Tibial nerve (tissue), 4 donors: ENCODE results near the gene RAB40C. TPM values are rescaled to one million over a fixed set of nuclear protein-coding genes. Genes with fewer than 3 reads are reported as not detected.

Source experiments
- DNase-seq, 2 donors: peaks; one replicate each; pipeline ENCODE4 v3.0.0-alpha.2; 2019; ENCODE audit warnings: low spot score in 2 of 2
- H3K27ac ChIP-seq, 4 donors: fragments of 200-600 bp; sonication (generic) in 3 of 4; one replicate each; pipeline ENCODE4 v1.5.1; 2017 to 2019; ENCODE audit warnings: mild to moderate bottlenecking in 1 of 4
- H3K27me3 ChIP-seq, 2 donors: fragments of 200-600 bp; sonication (generic) in 1 of 2; one replicate each; pipeline versions ENCODE4 v1.5.1 to v1.6.0; 2017 to 2019
- H3K36me3 ChIP-seq, 3 donors: fragments of 200-600 bp; sonication (generic); one replicate each; pipeline ENCODE4 v1.5.1; 2018 to 2019
- H3K4me1 ChIP-seq, 4 donors: fragments of 200-600 bp; sonication (generic) in 3 of 4; one replicate each; pipeline ENCODE4 v1.5.1; 2017 to 2019
- H3K4me3 ChIP-seq, 4 donors: fragments of 200-600 bp; sonication (generic) in 3 of 4; one replicate each; pipeline ENCODE4 v1.5.1; 2017 to 2019; ENCODE audit warnings: mild to moderate bottlenecking in 1 of 4, moderate library complexity in 1 of 4
- H3K9me3 ChIP-seq, 4 donors: fragments of 200-600 bp; sonication (generic) in 3 of 4; one replicate each; pipeline ENCODE4 v1.5.1; 2017 to 2019
- EP300 ChIP-seq, 2 donors: sonication (generic); formaldehyde crosslinking; IDR thresholded peaks; one replicate each; pipeline ENCODE4 v1.6.1; 2017; ENCODE audit warnings: antibody characterized with exemption in 2 of 2, mild to moderate bottlenecking in 1 of 2
- POLR2A ChIP-seq, 2 donors: fragments of 450-650 bp; IDR thresholded peaks; one replicate each; pipeline ENCODE4 v1.6.1; 2017; ENCODE audit warnings: antibody characterized with exemption in 2 of 2, mild to moderate bottlenecking in 2 of 2, moderate library complexity in 2 of 2
- WGBS, 2 donors: methylation state at CpG; one replicate each; pipeline ENCODE4 v1.1.5; 2018; 5-methylcytosine and 5-hydroxymethylcytosine counted together
- total RNA-seq, 4 donors: library from RNA; depleted of rRNA; stranded (reverse); fragments of >200 nt; gene quantifications; one replicate each; pipeline ENCODE4 v1.1.0, GENCODE V29; 2016
- TF ChIP-seq, protein P1 (sequence below), 5 experiments: fragments of 200-600 bp in 3 of 5; fragments of 450-650 bp in 2 of 5; sonication (generic) in 3 of 5; IDR thresholded peaks; one replicate each; pipeline ENCODE4 v1.5.1; 2016 to 2019; ENCODE audit warnings: antibody characterized with exemption in 5 of 5, mild to moderate bottlenecking in 3 of 5, moderate library complexity in 2 of 5

The RAB40C gene
- total RNA-seq, 4 donors from 2014 or later, result 21.1 to 30.6 (median 27.5) TPM

GRCh38 chr16:591892-592517 lies 2.1 kb downstream of the RAB40C start:
- H3K4me3 ChIP-seq, result no peak overlapping the region
- peaks cover 0 to 23% (median 0%) of the 10 kb centered on the region in 3 donors for H3K36me3 ChIP-seq
- no peak for DNase-seq
- H3K9me3 ChIP-seq, result no peaks in the 10 kb centered on the region
- peaks cover 0 to 65% (median 34%) of the 10 kb centered on the region in 4 donors for H3K4me1 ChIP-seq
- TF ChIP-seq EP300 (IDR thresholded peaks at IDR 0.05) (no peak), POLR2A (IDR thresholded peaks at IDR 0.05) (no peak)
- TF ChIP-seq, protein P1, sequence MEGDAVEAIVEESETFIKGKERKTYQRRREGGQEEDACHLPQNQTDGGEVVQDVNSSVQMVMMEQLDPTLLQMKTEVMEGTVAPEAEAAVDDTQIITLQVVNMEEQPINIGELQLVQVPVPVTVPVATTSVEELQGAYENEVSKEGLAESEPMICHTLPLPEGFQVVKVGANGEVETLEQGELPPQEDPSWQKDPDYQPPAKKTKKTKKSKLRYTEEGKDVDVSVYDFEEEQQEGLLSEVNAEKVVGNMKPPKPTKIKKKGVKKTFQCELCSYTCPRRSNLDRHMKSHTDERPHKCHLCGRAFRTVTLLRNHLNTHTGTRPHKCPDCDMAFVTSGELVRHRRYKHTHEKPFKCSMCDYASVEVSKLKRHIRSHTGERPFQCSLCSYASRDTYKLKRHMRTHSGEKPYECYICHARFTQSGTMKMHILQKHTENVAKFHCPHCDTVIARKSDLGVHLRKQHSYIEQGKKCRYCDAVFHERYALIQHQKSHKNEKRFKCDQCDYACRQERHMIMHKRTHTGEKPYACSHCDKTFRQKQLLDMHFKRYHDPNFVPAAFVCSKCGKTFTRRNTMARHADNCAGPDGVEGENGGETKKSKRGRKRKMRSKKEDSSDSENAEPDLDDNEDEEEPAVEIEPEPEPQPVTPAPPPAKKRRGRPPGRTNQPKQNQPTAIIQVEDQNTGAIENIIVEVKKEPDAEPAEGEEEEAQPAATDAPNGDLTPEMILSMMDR (IDR thresholded peaks at IDR 0.05), result no peak
- H3K27ac ChIP-seq, result peak overlapping the region in 3 of 4 donors; percentile 38 to 68 (median 55)
- 80 to 89% methylated on average over 15 of the region's 15 CpGs for WGBS, 2 donors
- H3K27me3 ChIP-seq, result no peaks in the 10 kb centered on the region

DNA sequence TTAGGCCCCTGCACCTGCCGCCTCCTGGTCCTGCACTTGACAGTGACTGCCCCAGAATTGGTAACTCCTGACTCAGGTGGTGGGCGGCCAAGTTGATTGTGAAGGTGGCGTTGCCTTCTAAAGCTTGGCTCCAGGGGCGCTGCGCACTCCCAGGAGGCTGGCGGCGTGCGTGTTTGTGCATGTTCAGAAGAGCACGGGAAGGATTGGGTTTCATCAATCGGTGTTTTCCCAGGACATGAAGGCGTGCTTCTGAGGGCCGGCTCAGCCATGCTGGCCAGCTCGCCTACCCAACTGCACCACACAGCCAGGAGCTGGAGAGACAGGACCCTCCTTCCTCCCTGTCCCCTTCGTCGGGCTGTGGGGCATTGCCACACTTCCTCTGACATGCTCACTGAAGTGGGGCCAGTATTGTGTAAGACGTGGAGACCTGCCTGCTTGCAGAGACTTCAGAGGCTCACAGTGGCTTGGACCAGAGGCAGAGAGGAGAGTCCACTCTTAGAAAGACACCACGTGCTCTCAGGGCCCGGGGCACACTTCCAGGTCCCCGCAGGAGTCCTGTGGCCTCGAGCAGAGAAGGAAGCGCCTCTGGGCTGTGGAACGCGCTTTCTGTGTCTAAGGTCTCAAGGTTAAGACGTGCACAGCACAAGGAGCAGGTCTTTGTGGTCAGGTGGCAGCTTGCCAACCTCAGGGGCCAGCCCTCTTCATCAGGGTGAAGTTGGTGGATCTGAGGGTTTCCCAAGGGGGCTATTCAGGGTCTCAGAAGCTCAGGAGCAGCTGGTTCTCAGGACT lies 2.8 kb downstream of the RAB40C start:
- Histone ChIP-seq H3K36me3 (peaks cover 0 to 26% (median 0%) of the 10 kb centered on the region in 3 donors), H3K9me3 (no peaks in the 10 kb centered on the region), H3K4me3 (no peak overlapping the region), H3K27me3 (no peaks in the 10 kb centered on the region), H3K27ac (peak overlapping the region in 3 of 4 donors; percentile 38 to 68 (median 55)), H3K4me1 (peaks cover 0 to 58% (median 28%) of the 10 kb centered on the region in 4 donors)
- peak in 1 of 2 donors; percentile 20 for TF ChIP-seq EP300 (IDR thresholded peaks at IDR 0.05)
- TF ChIP-seq POLR2A (IDR thresholded peaks at IDR 0.05), result no peak
- 56 to 68% methylated on average over 21 to 24 of the region's 24 CpGs for WGBS, 2 donors
- DNase-seq, result peak; percentile 45 to 50

DNA sequence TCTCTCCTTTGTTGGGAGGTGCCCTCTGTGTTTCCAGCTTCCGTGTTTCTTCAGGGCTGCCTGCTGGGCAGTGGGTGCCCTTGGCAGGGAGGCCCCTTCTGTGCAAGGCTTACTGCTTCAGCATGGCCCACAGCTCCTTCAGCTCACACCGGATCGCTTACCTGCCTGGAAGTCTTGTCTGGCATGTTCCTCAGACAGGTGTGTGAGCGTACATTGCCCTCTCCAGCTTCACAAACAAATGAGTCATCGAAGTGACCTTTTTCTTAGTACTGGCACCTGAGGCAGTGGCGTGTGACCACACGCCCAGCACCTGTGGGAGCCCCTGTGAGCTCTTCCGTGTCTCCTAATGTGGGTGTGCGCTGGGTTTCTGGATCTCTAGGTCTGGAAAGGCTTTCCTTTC lies 3.5 kb downstream of the RAB40C start:
- H3K4me1 ChIP-seq, result peaks cover 0 to 51% (median 22%) of the 10 kb centered on the region in 4 donors
- peak overlapping the region in 3 of 4 donors; percentile 38 to 68 (median 55) for H3K27ac ChIP-seq
- WGBS, 2 donors, result 84 to 89% methylated on average over 9 of the region's 9 CpGs
- no peak overlapping the region for H3K4me3 ChIP-seq
- no peaks in the 10 kb centered on the region for H3K9me3 ChIP-seq
- peaks cover 0 to 26% (median 0%) of the 10 kb centered on the region in 3 donors for H3K36me3 ChIP-seq
- H3K27me3 ChIP-seq, result no peaks in the 10 kb centered on the region
- TF ChIP-seq POLR2A (IDR thresholded peaks at IDR 0.05) (no peak), EP300 (IDR thresholded peaks at IDR 0.05) (no peak)
- TF ChIP-seq, protein P1 (IDR thresholded peaks at IDR 0.05), result no peak
- no peak for DNase-seq

DNA sequence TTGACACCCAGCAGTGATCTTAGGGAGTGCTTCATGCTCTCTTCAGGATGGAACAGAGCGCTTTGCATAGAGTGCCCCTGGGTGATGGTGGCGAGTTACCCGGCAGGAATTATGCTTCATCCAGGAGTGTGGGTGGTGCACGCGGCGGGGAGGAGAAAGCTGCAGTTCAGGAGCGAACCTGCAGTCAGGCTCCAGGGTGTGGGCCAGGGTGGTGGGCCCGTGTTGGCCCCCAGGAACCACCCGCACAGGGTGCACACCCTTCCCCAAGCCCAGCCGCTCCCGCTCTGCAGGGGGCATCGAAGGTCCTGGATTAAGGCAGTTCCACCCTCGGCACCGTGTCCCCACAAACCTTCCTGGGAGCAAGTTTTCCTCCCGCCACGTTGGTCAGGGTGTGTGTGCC lies 3.9 kb downstream of the RAB40C start:
- no peak for DNase-seq
- Histone ChIP-seq H3K27me3 (no peaks in the 10 kb centered on the region), H3K9me3 (no peaks in the 10 kb centered on the region), H3K4me3 (no peak overlapping the region), H3K27ac (peak overlapping the region in 1 of 4 donors; percentile 68), H3K4me1 (peaks cover 0 to 49% (median 21%) of the 10 kb centered on the region in 4 donors), H3K36me3 (peaks cover 0 to 29% (median 0%) of the 10 kb centered on the region in 3 donors)
- TF ChIP-seq EP300 (IDR thresholded peaks at IDR 0.05) (no peak), POLR2A (IDR thresholded peaks at IDR 0.05) (no peak)
- TF ChIP-seq, protein P1 (IDR thresholded peaks at IDR 0.05), result no peak
- WGBS, 2 donors, result 71 to 78% methylated on average over 11 to 16 of the region's 16 CpGs

- TF ChIP-seq, protein P1 (IDR thresholded peaks at IDR 0.05), result no peak
- TF ChIP-seq EP300 (IDR thresholded peaks at IDR 0.05), result no peak
- TF ChIP-seq POLR2A (IDR thresholded peaks at IDR 0.05), result no peak
- H3K27me3 ChIP-seq, result no peaks in the 10 kb centered on the region
- H3K4me3 ChIP-seq, result no peak overlapping the region
- peaks cover 0 to 49% (median 21%) of the 10 kb centered on the region in 4 donors for H3K4me1 ChIP-seq
- no peaks in the 10 kb centered on the region for H3K9me3 ChIP-seq
- peaks cover 0 to 36% (median 4%) of the 10 kb centered on the region in 3 donors for H3K36me3 ChIP-seq
- no peak overlapping the region for H3K27ac ChIP-seq
- no peak for DNase-seq
- 81 to 86% methylated on average over 15 to 18 of the region's 18 CpGs for WGBS, 2 donors
These were observed 5.2 kb downstream of the RAB40C start for GRCh38 chr16:595094-595528.
